HCT116 (cell line): ENCODE measurements around the gene HMGA1. TPM values are rescaled to one million over a fixed set of nuclear protein-coding genes. Genes with fewer than 3 reads are reported as not detected.

Experiments used
- CTCF ChIP-seq, 3 experiments: fragments of 200-600 bp in 1 of 3; sonication (generic) in 1 of 3; IDR thresholded peaks in 2 of 3; conservative IDR thresholded peaks in 1 of 3; 2 replicates each; pipeline ENCODE4 v1.5.1; 2012 to 2017; ENCODE audit warnings: low read depth in 2 of 3, low read length in 2 of 3, antibody characterized with exemption in 1 of 3, borderline replicate concordance in 1 of 3, control low read depth in 1 of 3, mild to moderate bottlenecking in 1 of 3, mixed read lengths in 1 of 3, mixed run types in 1 of 3, moderate library complexity in 1 of 3; ENCODE audit not compliant: insufficient read depth in 1 of 3
- ELF1 ChIP-seq: IDR thresholded peaks from 2 replicates; pipeline ENCODE4 v1.6.1; 2012; ENCODE audit warnings: low read depth, borderline replicate concordance
- EZH2 ChIP-seq: fragments of 200-600 bp; sonication (generic); IDR thresholded peaks from 2 replicates; pipeline ENCODE4 v1.6.1; 2017; ENCODE audit warnings: antibody characterized with exemption, mixed run types
- JUND ChIP-seq: IDR thresholded peaks from 2 replicates; pipeline ENCODE4 v1.6.1; 2012
- MAX ChIP-seq: IDR thresholded peaks from 2 replicates; pipeline ENCODE4 v1.6.1; 2012
- POLR2AphosphoS5 ChIP-seq: IDR thresholded peaks from 2 replicates; pipeline ENCODE4 v1.6.1; 2011; ENCODE audit warnings: mild to moderate bottlenecking, low read depth, low read length, moderate library complexity
- REST ChIP-seq: IDR thresholded peaks from 2 replicates; pipeline ENCODE4 v1.6.1; 2012; ENCODE audit warnings: low read depth
- TCF7L2 ChIP-seq: IDR thresholded peaks from 2 replicates; pipeline ENCODE4 v1.7.0; 2011; ENCODE audit warnings: borderline replicate concordance, inconsistent platforms; ENCODE audit not compliant: insufficient read depth, insufficient read length; ENCODE audit errors: extremely low read depth
- ZFX ChIP-seq: fragments of 450-650 bp; IDR thresholded peaks from 2 replicates; pipeline ENCODE4 v1.6.1; 2017
- total RNA-seq: library from RNA; stranded (reverse); gene quantifications from one replicate; pipeline ENCODE4 v1.2.1, GENCODE V29; 2021; ENCODE audit not compliant: unreplicated experiment

The HMGA1 gene
- total RNA-seq, 1 experiment from 2014 or later: 2,459 TPM

DNA sequence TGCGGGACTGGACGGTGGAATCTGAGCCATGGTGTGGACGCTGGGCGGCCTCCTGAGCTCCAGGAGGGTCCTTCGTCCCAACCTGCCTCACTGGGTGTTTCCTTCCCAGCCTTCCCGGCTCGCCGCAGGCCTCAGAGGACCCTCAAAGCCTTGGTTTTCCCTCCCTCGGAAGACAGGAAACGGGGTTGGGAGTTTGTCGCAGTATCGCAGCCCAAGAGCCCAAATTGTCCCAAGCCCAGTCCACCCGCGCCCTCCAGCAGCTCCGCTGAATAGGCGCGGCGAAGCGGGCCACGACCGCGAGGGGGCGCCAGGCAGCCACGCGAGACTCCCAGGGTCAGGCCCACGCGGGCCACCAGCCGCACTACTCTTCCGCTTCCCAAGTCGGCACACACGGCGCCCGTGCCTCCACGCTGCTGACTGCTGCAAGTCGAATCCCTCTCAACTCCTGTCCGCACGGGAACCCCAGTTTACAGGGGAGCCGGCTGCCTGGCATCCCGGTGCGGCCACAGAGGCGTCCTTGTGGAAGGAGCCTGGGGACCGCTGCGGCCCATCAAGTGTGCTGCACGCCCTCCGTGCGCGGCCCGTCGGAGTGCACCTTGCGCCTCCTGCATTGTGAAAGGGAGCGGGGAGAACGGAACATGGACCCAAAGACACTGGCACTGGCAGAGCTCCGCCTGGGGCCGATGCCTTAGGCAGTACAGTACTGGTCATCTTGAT lies 40.4 kb upstream of the HMGA1 start (continued):
- TF ChIP-seq CTCF (IDR thresholded peaks at IDR 0.05 in 2 of 3, conservative IDR thresholded peaks at IDR 0.05 in 1 of 3; ENCODE audit: borderline replicate concordance in 1 of 3, insufficient read depth in 1 of 3, low read depth in 2 of 3, low read length in 2 of 3) (peak; percentile 71 to 90 (median 79)), TCF7L2 (peak; percentile 40), REST (no peak), ELF1 (no peak), JUND (no peak), EZH2 (no peak), POLR2AphosphoS5 (no peak), ZFX (peak; percentile 42; the same call in 1 of the 2 replicates), MAX (0 out of 2 replicates have a peak, but pooled peaks have one; percentile 23)
